Dermis microvascular lymphatic vessel endothelial cell (primary cell): Measurements from ENCODE around the gene BRMS1L. TPM values are rescaled to one million over a fixed set of nuclear protein-coding genes. Genes with fewer than 3 reads are reported as not detected.
"Not testable (repeated sequence)": the region's sequence is repeated elsewhere in the genome, so short reads cannot be mapped to it uniquely, and the experiment has no call there.

ENCODE experiments used
- DNase-seq, 2 donors: peaks; one replicate each; pipeline versions ENCODE4 v3.0.0 to v3.0.0-alpha.2; 2010; ENCODE audit warnings: low read depth in 2 of 2
- total RNA-seq: library from RNA; depleted of rRNA; stranded (reverse); fragments of >200 nt; gene quantifications from 2 replicates; pipeline ENCODE4 v1.2.1, GENCODE V29; 2014

Gene BRMS1L
- total RNA-seq, result 3.2 TPM in 2 replicates

- DNase-seq, result peak; percentile 96 to 99
Measured at GRCh38 chr14:35826218-35826951, at the start of gene BRMS1L. Gene BRMS1L, plus strand, starts transcription at chr14:35826338. Its CDS starts 179 bp downstream, at chr14:35826517.

DNA sequence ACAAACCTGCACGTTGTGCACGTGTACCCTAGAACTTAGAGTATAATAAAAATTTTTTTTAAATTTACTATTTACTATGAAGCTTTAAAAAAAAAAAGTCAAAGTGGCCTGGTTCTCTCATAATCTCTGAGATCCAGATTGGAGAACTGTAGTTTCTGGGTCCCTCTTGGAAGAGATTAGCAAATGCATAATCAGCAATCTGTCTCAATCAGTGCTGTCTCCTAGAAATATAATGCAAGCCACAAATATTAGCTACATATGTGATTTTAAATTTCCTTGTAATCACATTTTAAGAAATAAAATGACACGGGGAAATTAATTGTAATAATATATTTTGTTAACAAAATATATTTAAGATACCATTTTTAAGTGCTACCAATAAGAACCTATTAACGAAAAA is 49.3 kb upstream of the BRMS1L start:
- DNase-seq, result no peak

- DNase-seq, result not testable (repeated sequence)
Measured at GRCh38 chr14:35777550-35777949, 48.6 kb upstream of the BRMS1L start.

- no peak for DNase-seq
Measured at GRCh38 chr14:35779368-35779767, 46.8 kb upstream of the BRMS1L start.

DNA sequence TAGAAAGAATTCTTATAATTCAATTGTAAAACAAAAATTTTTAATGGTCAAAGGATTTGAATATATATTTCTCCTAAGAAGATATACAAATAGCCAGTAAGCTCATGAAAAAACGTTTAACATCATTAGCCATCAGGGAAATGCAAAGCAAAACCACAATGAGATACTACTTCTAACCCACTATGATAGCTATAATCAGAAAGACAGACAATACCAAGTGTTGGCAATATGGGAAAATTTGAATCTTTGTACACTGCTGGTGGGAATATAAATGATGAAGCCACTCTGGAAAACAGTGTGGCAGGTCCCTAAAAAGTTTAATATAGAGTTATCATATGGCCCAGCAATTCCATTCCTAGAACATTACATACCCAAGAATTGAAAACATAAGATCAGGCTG is 42.4 kb upstream of the BRMS1L start:
- no peak for DNase-seq

DNA sequence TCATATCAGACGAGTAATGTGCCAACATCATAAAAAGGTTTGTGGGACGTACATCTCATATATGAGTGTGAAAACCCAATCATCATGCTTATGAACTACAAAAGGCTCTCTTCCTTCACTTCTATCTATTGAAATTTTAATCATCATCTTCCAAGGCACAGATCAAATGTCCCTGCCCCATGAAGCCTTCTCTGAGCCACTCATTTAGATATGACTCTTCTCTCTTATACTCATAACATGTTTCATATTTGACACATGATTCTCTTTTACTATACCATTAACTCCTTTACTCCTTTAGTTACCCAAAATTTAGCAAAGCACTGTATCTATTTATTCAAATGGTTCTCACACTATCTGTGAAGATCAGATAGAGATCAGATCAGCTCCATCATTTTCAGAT is 39.3 kb upstream of the BRMS1L start:
- no peak for DNase-seq

DNA sequence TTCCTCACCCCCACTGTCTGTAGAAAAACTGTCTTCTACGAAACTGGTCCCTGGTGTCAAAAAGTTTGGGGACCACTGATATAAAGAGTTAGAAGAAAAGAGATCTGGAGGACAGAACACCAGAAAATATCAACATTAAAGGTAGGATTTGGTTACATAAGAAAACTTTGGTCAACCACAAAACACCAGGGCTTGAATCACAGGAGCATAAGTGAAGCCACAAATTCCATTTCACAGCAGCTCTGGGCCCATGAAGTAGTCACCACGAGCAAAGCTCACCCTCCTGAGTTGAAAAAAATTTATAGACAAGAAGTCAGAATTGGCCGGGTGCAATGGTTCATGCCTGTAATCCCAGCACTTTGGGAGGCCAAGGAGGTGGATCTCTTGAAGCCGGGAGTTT is 36.5 kb upstream of the BRMS1L start:
- DNase-seq, result no peak

DNA sequence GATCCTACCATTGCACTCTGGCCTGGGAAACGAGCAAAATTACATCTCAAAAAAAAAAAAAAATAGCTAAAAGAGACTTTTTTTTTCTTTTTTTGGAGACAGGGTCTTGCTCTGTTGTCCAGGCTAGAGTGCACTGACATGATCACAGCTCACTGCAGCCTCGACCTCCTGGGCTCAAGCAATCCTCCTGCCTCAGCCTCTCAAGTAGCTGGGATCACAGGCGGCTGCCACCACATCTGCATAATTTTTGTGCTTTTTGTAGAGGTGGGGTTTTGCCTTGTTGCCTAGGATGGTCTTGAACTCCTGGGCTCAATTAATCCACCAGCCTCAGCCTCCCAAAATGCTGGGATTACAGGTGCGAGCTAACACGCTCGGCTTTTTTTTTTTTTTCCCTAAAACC is 28.3 kb upstream of the BRMS1L start:
- no peak for DNase-seq

GRCh38 chr14:35806006-35806907 is 19.9 kb upstream of the BRMS1L start:
- no peak for DNase-seq

DNA sequence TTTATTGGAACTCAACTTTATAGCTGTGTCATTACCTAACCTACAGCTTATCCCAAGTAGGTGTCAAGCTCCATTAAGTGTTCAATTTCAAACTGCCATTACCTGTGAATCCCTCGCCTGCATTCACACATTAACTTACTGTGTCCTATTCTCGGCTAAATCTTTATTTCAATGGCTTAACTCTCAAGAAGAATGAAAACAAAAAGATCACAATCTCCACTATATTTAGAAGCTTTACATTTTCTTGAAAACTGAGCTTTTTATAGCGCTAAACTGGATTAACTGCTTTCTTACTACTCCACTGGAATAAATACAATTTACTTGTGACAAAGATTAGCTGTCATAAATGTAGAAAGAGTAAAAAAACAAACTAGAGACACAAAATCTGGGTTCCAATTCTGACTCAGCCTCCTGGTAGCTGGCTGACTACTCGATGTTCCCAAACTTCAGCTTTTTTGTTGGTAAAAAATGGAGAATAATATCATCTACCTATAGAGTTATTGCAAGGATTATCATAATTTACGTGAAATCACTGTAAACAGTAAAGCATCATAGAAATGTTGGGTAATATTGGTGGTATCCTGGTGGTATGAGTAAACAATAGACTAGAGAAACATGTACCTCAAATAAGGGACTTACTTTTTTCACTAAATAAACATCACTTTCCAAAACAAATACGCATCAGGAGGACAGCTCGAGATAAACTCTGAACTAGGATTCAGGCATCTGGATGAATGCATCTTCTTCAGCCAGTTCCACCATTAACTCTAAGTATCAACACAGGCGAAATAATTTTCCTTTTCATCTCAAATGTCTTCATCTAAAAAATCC is 18.8 kb upstream of the BRMS1L start:
- no peak for DNase-seq

- peak in 1 of 2 donors; percentile 4 for DNase-seq
Measured at GRCh38 chr14:35808076-35808637, 18.0 kb upstream of the BRMS1L start.

DNA sequence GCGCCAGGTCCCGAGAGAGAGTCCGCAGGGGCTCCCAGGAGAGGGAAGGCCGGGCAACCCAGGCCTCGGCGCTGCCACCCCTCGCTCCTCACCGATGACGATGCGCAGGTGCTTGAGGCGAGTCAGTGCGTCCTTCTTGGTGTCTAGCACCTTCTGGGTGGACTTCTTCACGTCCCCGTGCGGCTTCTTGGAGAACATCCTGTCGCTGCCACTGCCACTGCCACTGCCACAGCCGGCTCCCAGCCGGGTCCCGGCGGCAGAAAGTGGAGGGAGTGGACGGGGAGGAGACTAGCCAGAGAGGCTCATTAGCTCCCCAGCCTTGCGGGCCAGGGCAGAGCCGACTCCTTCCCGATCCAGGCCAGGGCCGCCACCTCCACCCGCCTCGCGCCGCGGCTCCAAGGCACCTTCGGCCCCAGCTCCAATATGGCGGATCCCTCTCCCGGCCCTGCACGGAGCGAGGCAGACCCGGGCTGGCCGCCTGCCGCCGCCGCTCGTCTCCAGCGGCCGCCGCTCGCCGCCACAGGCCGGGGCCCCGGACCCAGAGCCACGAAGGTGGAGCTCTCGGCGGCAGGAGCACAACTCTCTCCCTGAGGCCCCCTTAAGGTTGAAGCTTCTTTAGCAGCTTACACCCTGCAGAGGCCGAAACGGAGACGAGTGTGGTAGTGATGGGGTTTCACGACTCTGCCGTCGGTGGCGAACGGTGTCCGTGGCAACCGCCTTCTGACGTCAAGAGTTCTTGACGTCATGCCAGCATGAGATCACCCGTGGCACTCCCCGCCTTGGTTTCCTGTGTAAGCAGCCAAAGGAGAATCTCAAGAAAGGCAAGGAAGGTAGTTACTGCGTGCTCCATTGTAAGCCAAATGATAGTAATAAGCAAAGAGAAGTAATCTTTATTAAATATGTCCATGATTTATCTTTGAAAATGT is 17.2 kb upstream of the BRMS1L start, which contains the start of gene RALGAPA1:
TSS of gene RALGAPA1 (minus strand) at position 658 of the 926 bp plus-strand sequence. CDS start at position 198, 460 bp downstream.
- peak; percentile 93 to 97 for DNase-seq

DNA sequence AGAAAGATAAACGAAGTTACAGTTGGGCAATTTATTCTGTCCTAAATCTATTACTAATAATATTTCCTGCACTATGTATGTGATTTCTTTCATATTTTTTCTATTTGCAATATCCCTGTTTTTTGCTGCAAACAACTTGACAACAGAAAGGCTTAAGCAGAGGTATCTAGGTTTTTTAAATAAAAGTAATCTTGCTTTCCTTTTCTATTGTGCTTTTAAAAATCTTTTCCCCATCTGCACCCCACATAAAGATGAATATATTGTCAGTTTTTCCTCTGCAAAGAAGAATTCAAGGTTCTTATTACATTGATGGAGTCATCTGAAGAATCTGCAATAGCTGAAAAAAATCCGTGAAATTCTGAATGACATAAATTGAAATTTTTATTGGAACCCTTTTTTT is 16.5 kb upstream of the BRMS1L start:
- DNase-seq, result no peak

DNA sequence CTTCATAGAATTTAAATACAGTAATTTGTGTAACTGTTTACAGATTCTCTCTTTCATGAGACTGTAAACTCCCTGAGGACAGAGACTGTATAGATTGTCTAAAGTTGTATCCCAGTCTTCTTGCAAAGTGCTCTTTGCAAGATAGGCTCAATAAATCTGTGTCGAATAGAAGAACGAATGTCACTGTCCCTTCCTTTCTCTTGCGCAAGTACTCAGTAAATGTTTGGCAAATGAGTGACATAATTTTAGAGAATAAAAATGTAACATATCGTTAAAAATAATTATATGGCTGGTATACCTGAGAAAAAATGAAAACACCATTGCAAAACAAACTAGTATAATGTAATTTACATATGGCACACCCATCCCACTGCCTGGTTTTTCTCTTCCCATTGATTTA is 15.2 kb upstream of the BRMS1L start:
- no peak for DNase-seq

- peak; percentile 30 to 65 for DNase-seq
Measured at GRCh38 chr14:35814371-35815005, 11.7 kb upstream of the BRMS1L start.

DNA sequence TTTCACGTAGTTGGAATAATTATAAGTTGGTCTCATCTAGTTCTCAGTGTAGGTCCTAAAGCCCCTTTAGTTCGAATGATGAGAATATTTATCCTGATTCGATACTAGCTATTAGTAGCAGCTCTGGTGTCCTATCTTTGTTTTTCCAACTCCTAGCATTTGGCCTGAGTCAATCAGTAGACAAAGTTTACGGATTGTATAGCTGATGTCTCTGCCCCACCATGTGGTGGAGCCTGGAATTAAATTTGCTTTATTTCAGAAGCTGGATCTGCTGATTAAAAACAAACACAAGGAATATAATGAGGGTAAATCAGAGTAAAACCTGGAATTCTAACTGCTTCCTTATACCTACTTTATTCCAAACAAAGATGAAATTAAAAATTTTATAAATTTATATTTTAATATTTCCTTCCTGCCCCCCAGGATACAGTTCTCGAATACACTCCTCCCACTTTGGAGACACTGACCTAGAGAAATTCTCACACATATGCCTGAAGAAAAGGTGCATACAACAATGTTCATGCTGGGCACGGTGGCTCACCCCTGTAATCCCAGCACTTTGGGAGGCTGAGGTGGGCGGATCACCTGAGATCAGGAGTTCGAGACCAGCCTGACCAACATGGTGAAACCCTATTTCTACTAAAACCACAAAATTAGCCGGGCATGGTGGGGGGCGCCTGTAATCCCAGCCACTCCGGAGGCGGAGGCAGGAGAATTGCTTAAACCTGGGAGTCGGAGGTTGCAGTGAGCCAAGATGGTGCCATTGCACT is 7.6 kb upstream of the BRMS1L start:
- DNase-seq, result peak; percentile 33 to 59

- no peak for DNase-seq
Measured at GRCh38 chr14:35819591-35820540, 6.3 kb upstream of the BRMS1L start.
